T47D (cell line): ENCODE measurements around the gene APEX1.
"Not testable (repeated sequence)": the region's sequence is repeated elsewhere in the genome, so short reads cannot be mapped to it uniquely, and the experiment has no call there.

Experiments used
- DNase-seq, 2 experiments: peaks; one replicate each; pipeline versions ENCODE4 v3.0.0 to v3.0.0-alpha.2; 2011 to 2012; ENCODE audit warnings: low read depth in 1 of 2, low spot score in 1 of 2
- JUND ChIP-seq: IDR thresholded peaks from 2 replicates; pipeline ENCODE4 v1.6.1; 2012; ENCODE audit warnings: low read depth
- in situ Hi-C: cut with HindIII; loops from 2 replicates; pipeline ENCODE4 v1.10.0; 2016; ENCODE audit warnings: low sequenced_read_pairs, low pct_unique_long_range_greater_than_20kb

Gene APEX1

GRCh38 chr14:20424851-20425250 lies 30.2 kb upstream of the APEX1 start:
- no peak for TF ChIP-seq JUND
- in situ Hi-C loops = no loop called here
- no peak for DNase-seq

- TF ChIP-seq JUND = no peak
- no peak for DNase-seq
- in situ Hi-C loops = no loop called here
Observed at GRCh38 chr14:20427231-20428009, 27.6 kb upstream of the APEX1 start.

- DNase-seq = no peak
- in situ Hi-C loops = no loop called here
- no peak for TF ChIP-seq JUND
Observed at GRCh38 chr14:20428010-20428365, 27.0 kb upstream of the APEX1 start.

GRCh38 chr14:20428802-20429201 lies 26.2 kb upstream of the APEX1 start:
- peak in 1 of 2 experiments; percentile 3 for DNase-seq
- in situ Hi-C loops = no loop called here
- no peak for TF ChIP-seq JUND

GRCh38 chr14:20429801-20430669 lies 25.0 kb upstream of the APEX1 start:
- no peak for DNase-seq
- no peak for TF ChIP-seq JUND
- in situ Hi-C loops = no loop called here

- TF ChIP-seq JUND = no peak
- in situ Hi-C loops = no loop called here
- DNase-seq = no peak
Observed at GRCh38 chr14:20434701-20435581, 20.1 kb upstream of the APEX1 start.

- in situ Hi-C loops = no loop called here
- DNase-seq = no peak
- TF ChIP-seq JUND = no peak
Observed at GRCh38 chr14:20435582-20436362, 19.3 kb upstream of the APEX1 start, which contains the start of gene KLHL33. Gene KLHL33, minus strand, starts transcription at chr14:20436166. Its CDS starts 355 bp downstream, at chr14:20435811.

GRCh38 chr14:20436363-20436755 lies 18.7 kb upstream of the APEX1 start:
- DNase-seq = no peak
- in situ Hi-C loops = no loop called here
- no peak for TF ChIP-seq JUND

GRCh38 chr14:20438664-20439063 lies 16.4 kb upstream of the APEX1 start:
- TF ChIP-seq JUND = no peak
- DNase-seq = no peak
- in situ Hi-C loops = no loop called here

GRCh38 chr14:20440465-20440864 lies 14.6 kb upstream of the APEX1 start:
- no peak for TF ChIP-seq JUND
- in situ Hi-C loops = no loop called here
- DNase-seq = no peak

GRCh38 chr14:20440882-20441281 lies 14.1 kb upstream of the APEX1 start:
- no peak for DNase-seq
- no peak for TF ChIP-seq JUND
- in situ Hi-C loops = no loop called here

- in situ Hi-C loops = no loop called here
- DNase-seq = no peak
- no peak for TF ChIP-seq JUND
Observed at GRCh38 chr14:20441461-20441860, 13.6 kb upstream of the APEX1 start.

- in situ Hi-C loops, DNase-seq: not testable (repeated sequence)
Observed at GRCh38 chr14:20443650-20444049, 11.4 kb upstream of the APEX1 start.
